Esophagus (tissue), 2 donors: Measurements from ENCODE around the gene NXN. TPM values are rescaled to one million over a fixed set of nuclear protein-coding genes. Genes with fewer than 3 reads are reported as not detected.
"Not testable (repeated sequence)": the region's sequence is repeated elsewhere in the genome, so short reads cannot be mapped to it uniquely, and the experiment has no call there.

ENCODE experiments used
- H3K27ac ChIP-seq, 2 donors: one replicate each; pipeline ENCODE4 v1.5.1; 2013; ENCODE audit warnings: low read depth in 2 of 2, mild to moderate bottlenecking in 2 of 2, inconsistent platforms in 1 of 2, low read length in 1 of 2, moderate library complexity in 1 of 2
- H3K27me3 ChIP-seq, 2 donors: one replicate each; pipeline ENCODE4 v1.6.1; 2013; ENCODE audit warnings: low read length in 2 of 2, control low read depth in 1 of 2, mild to moderate bottlenecking in 1 of 2; ENCODE audit not compliant: insufficient read depth in 2 of 2, control insufficient read depth in 1 of 2
- H3K36me3 ChIP-seq, 2 donors: one replicate each; pipeline ENCODE4 v1.6.1; 2013; ENCODE audit warnings: low read length in 1 of 2; ENCODE audit not compliant: control insufficient read depth in 2 of 2, insufficient read depth in 2 of 2
- H3K4me1 ChIP-seq, 2 donors: one replicate each; pipeline ENCODE4 v1.6.1; 2013; ENCODE audit warnings: low read length in 1 of 2; ENCODE audit not compliant: control insufficient read depth in 2 of 2, insufficient read depth in 2 of 2
- H3K4me3 ChIP-seq, 2 donors: one replicate each; pipeline ENCODE4 v1.5.1; 2013; ENCODE audit warnings: low read length in 2 of 2, mild to moderate bottlenecking in 2 of 2, low read depth in 1 of 2, moderate library complexity in 1 of 2
- H3K9me3 ChIP-seq, 2 donors: one replicate each; pipeline ENCODE4 v1.6.1; 2013; ENCODE audit warnings: mild to moderate bottlenecking in 2 of 2, low read depth in 1 of 2, low read length in 1 of 2, moderate library complexity in 1 of 2; ENCODE audit not compliant: control insufficient read depth in 2 of 2, insufficient read depth in 1 of 2
- WGBS, 2 donors: extraction: QIAGEN DNeasy Blood & Tissue Kit; methylation state at CpG; one replicate each; pipeline ENCODE4 v1.1.7; 2013; 5-methylcytosine and 5-hydroxymethylcytosine counted together
- polyA plus RNA-seq, 2 donors: library from polyadenylated mRNA; stranded (reverse); fragments of 200-250 nt; gene quantifications; one replicate each; pipeline ENCODE4 v1.2.3, GENCODE V29; 2013
- donor health status: healthy with polysubstance abuse.
- donor health status: Bipolar disorder and iron deficiency.

Gene NXN
- polyA plus RNA-seq, 2 donors: 10.1 to 24.0 TPM

GRCh38 chr17:915538-916201 is 63.9 kb downstream of the NXN start:
- Histone ChIP-seq H3K9me3 (no peaks in the 10 kb centered on the region), H3K4me1 (peaks cover 0 to 3% of the 10 kb centered on the region in 2 donors), H3K27me3 (no peaks in the 10 kb centered on the region), H3K27ac (peak overlapping the region; percentile 36 to 91), H3K4me3 (no peak overlapping the region), H3K36me3 (no peaks in the 10 kb centered on the region)
- 22 to 41% methylated on average over 10 of the region's 10 CpGs for WGBS, 2 donors

- 86 to 93% methylated on average over 9 of the region's 9 CpGs for WGBS, 2 donors
- H3K4me3 ChIP-seq: no peak overlapping the region
- H3K9me3 ChIP-seq: no peaks in the 10 kb centered on the region
- H3K4me1 ChIP-seq: peaks cover 0 to 3% of the 10 kb centered on the region in 2 donors
- H3K27me3 ChIP-seq: no peaks in the 10 kb centered on the region
- H3K36me3 ChIP-seq: no peaks in the 10 kb centered on the region
- H3K27ac ChIP-seq: peak overlapping the region in 1 of 2 donors; percentile 50
Measured at GRCh38 chr17:914561-914960, 65.0 kb downstream of the NXN start.

GRCh38 chr17:913207-913606 is 66.4 kb downstream of the NXN start:
- H3K4me3 ChIP-seq: no peak overlapping the region
- no peaks in the 10 kb centered on the region for H3K9me3 ChIP-seq
- H3K4me1 ChIP-seq: peaks cover 0 to 3% of the 10 kb centered on the region in 2 donors
- no peaks in the 10 kb centered on the region for H3K27me3 ChIP-seq
- no peak overlapping the region for H3K27ac ChIP-seq
- no peaks in the 10 kb centered on the region for H3K36me3 ChIP-seq
- WGBS, 2 donors: 83 to 84% methylated on average over 7 of the region's 7 CpGs

GRCh38 chr17:909642-910323 is 69.8 kb downstream of the NXN start:
- Histone ChIP-seq H3K4me3 (no peak overlapping the region), H3K36me3 (no peaks in the 10 kb centered on the region), H3K27me3 (no peaks in the 10 kb centered on the region), H3K4me1 (no peaks in the 10 kb centered on the region), H3K9me3 (no peaks in the 10 kb centered on the region), H3K27ac (peak overlapping the region; percentile 8 to 67)
- 72 to 82% methylated on average over 24 of the region's 24 CpGs for WGBS, 2 donors

GRCh38 chr17:907725-908124 is 71.9 kb downstream of the NXN start:
- 75 to 89% methylated on average over 6 of the region's 6 CpGs for WGBS, 2 donors
- Histone ChIP-seq H3K4me1 (peaks cover 0 to 5% of the 10 kb centered on the region in 2 donors), H3K27me3 (no peaks in the 10 kb centered on the region), H3K9me3 (no peaks in the 10 kb centered on the region), H3K27ac (no peak overlapping the region), H3K36me3 (no peaks in the 10 kb centered on the region), H3K4me3 (no peak overlapping the region)

- H3K4me1 ChIP-seq, H3K36me3 ChIP-seq, H3K4me3 ChIP-seq, H3K27ac ChIP-seq, H3K9me3 ChIP-seq, H3K27me3 ChIP-seq: not testable (repeated sequence)
- 85 to 89% methylated on average over 6 of the region's 6 CpGs for WGBS, 2 donors
Measured at GRCh38 chr17:905708-906107, 73.9 kb downstream of the NXN start.

GRCh38 chr17:903691-904481 is 75.7 kb downstream of the NXN start:
- Histone ChIP-seq H3K27ac (peak overlapping the region; percentile 80 to 89), H3K4me3 (no peak overlapping the region), H3K27me3 (no peaks in the 10 kb centered on the region), H3K36me3 (no peaks in the 10 kb centered on the region), H3K4me1 (peaks cover 0 to 9% of the 10 kb centered on the region in 2 donors), H3K9me3 (no peaks in the 10 kb centered on the region)
- 35 to 59% methylated on average over 34 of the region's 34 CpGs for WGBS, 2 donors

- Histone ChIP-seq H3K4me1 (peaks cover 0 to 9% of the 10 kb centered on the region in 2 donors), H3K27ac (peak overlapping the region; percentile 15 to 68), H3K4me3 (no peak overlapping the region), H3K9me3 (no peaks in the 10 kb centered on the region), H3K36me3 (no peaks in the 10 kb centered on the region), H3K27me3 (no peaks in the 10 kb centered on the region)
- 75 to 82% methylated on average over 8 of the region's 8 CpGs for WGBS, 2 donors
Measured at GRCh38 chr17:902463-902862, 77.1 kb downstream of the NXN start.

GRCh38 chr17:901964-902363 is 77.6 kb downstream of the NXN start:
- Histone ChIP-seq H3K36me3 (no peaks in the 10 kb centered on the region), H3K27me3 (no peaks in the 10 kb centered on the region), H3K27ac (peak overlapping the region; percentile 15 to 68), H3K4me3 (no peak overlapping the region), H3K9me3 (no peaks in the 10 kb centered on the region), H3K4me1 (peaks cover 0 to 9% of the 10 kb centered on the region in 2 donors)
- WGBS, 2 donors: 81 to 84% methylated on average over 21 of the region's 21 CpGs
